NK-92 (cell line): ENCODE measurements around the gene PAQR5.
A peak's percentile ranks its signal among the peaks of the same experiment; 100 is the strongest.

Experiments used
- DNase-seq: peaks from one replicate; lab custom pipeline; 2025; ENCODE audit not compliant: unreplicated experiment; lab: John Stamatoyannopoulos, UW

The PAQR5 gene

GRCh38 chr15:69389426-69389825 lies 90.7 kb downstream of the PAQR5 start:
- no peak for DNase-seq

- no peak for DNase-seq
Observed at GRCh38 chr15:69390575-69390974, 91.9 kb downstream of the PAQR5 start.

GRCh38 chr15:69391046-69391757 lies 92.5 kb downstream of the PAQR5 start:
- DNase-seq = no peak

- DNase-seq = no peak
Observed at GRCh38 chr15:69392352-69392751, 93.6 kb downstream of the PAQR5 start.

DNA sequence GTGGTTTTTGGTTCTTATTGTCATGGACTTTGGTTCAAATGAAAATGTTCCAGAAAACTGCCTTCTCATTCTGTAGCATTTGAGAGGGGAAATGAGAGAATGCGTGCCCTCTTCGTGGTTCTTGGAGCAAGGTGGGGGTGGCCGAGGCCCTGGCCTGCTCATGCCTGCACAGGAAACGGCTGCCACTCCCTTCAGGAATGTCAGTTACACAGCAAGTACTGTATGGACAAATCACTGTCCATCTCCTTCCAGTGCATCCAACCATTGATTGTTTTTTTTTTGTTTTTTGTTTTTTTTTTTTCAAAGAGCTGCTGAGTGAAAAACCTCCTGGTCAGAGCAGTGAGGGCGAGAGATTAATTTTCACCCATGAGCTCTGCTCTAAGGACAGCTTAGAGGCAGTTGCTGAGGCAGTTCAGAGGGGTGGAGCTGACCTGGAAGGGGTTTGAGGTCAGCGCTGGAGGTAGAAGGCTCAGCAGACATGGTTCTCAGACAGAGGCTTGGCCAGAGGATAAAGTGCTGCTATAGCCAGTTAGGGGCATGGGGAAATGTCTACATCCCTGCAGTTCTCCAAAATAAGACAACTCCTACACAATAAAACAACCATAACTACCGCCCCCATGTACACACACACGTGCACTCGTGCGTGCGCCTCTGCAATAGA lies 95.2 kb downstream of the PAQR5 start:
- no peak for DNase-seq

DNA sequence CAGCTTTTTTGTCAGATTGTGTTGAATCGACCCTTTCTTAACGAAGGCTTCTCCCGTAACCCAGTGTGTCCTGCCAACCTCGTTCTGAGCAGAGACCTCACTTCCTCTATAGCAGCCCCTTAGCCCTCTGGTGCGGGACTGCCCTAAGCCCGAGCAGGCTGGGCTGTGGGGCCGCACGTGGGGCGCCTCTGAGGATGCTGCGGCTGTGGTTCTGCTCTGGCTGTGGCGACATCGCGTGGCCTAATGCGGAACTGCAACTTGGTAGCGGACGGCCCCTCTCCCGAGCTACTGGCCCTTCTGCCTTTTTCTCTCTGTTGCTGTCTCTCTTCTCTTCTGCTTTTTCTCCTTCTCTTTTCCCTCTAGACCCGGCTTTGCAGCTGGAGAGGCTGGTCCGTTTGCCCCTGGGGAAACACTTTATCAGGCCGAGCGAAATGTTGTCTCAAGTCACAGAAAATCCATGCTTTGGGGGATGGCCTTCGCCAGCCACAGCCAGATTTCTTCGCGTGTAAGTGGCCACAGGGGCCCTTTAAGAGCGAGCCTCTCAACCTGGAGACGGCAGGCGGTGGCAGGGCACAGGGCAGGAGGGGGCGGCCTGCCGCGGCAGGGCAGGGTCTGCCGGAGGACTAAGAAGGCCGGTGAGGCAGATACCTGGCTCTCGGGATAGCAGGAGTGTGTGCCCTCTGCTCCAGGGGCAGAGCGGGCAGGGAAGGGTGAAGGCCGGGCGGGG lies 96.0 kb downstream of the PAQR5 start:
- DNase-seq = no peak

DNA sequence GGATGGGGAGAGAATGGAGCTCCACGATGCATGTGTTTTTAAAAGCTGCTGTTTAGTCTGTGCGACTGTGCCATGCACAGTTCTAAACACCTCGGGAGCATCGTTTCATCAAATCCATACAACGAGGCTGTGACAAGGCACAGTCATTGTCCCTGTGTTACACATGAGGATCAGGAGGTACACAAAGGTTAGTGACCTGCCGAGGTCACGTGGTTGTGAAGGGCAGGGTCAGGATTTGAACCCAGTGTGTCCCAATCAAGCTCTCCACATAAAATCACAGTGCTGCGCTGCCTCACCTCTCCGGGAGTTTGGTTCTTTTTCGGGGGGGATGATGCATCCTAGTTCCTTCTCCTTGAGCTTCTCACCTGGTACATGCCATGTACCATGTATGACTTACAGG lies 96.7 kb downstream of the PAQR5 start:
- no peak for DNase-seq

- no peak for DNase-seq
Observed at GRCh38 chr15:69395991-69396390, 97.3 kb downstream of the PAQR5 start.

- DNase-seq = no peak
Observed at GRCh38 chr15:69398491-69398891, 99.8 kb downstream of the PAQR5 start.

DNA sequence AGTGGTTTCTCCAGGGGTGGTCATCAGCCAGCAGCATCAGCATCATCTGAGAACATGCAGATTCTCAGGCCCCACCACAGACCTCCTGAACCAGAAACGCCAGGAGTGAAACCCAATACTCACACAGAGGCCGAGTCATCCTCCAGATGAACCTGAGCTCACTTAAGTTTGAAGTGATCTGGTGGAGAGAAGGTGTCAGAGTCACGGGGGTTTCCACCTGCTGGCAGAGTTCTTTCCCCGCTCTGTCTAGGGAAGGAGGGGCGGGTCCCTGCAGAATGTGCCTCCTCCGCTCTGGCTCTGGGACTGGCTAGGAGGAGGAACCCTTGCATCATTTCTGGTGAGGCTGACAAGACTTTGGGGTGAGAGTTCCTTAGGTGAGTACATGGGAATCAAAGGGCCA lies 102.1 kb downstream of the PAQR5 start:
- no peak for DNase-seq

DNA sequence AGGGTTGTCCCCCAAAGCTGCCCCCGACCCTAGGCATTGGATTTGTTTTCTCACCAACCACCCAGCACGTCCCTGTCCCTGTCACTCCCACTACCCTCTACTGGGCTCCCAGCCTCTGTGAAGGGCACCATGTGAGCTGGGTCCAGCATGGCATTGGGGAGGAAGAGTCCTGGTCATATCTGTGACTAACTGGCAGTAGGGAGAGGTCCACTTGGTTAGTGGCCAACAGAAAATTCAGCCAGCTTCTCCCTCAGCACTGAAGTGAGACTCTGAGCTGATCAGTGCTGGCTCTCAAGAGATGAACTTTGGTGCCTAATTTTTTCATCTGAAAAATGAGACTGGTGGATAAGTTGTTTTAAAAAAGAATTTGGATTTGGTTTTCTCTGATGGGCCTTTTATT lies 104.1 kb downstream of the PAQR5 start:
- DNase-seq = no peak

DNA sequence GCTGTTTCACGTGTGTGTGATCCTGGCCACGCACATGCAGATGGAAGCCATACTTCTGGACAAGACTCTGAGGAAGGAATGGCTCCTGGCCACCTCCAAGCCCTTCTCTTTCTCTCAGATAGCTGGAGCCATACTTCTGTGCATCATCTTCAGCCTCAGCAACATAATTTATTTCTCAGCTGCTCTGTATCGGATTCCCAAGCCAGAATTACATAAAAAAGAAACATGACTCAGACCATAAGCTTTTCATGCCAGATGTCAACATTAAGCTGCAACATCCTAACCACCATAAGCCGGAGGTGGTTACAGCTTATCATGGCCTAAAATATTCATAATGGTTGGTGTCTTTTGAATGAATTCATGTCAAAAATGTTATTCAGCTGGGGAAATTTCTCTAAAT lies 104.9 kb downstream of the PAQR5 start:
- no peak for DNase-seq

DNA sequence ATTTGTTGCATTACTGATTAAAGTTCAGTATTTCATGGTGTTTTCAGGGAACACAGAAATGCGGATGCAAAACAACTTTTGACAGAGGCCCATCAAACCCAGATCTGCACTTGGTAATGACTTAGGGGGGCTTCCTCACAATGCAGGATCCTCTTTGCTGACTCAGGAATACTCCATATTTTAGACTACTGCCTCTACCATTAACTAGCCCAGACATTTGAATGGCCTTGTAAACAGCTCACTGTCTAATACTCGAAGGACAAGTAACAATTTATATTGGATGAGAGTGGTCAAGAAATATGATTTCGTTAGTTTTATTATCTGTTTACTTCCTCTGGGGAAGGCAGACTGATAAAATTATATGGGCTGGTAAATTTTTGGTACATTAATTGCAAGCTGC lies 106.4 kb downstream of the PAQR5 start:
- DNase-seq = no peak

DNA sequence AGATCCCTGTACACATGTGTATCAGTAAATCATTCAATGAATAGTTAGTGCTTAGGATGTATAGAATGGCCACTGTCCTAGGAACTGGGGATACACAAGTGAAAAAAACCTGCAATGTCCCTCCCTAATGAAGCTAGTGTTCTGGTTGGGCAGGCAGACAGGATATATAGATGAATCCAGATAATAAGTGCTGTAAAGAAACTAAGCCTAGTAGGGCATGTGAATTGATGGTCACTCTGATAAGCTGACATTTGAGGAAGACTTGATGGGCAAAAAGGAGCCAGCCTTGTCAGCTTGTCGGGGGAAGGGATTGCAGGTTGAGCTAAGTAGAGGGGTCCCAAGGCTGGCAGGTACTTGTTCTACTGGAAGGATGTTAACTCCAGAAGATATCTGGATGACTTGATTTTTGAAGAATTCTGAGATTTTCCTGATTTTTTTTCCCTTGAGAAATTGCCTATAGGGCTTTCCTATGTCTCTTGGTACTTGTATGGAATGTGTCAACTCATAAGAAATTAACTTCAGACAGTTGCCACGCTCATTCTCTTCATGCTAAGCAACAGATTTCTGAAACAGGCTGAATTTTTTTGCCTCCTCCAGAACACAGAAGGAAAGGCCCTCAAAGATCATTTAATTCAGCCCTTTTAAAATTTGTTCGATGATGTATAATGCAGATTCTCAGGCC lies 109.1 kb downstream of the PAQR5 start:
- no peak for DNase-seq

DNA sequence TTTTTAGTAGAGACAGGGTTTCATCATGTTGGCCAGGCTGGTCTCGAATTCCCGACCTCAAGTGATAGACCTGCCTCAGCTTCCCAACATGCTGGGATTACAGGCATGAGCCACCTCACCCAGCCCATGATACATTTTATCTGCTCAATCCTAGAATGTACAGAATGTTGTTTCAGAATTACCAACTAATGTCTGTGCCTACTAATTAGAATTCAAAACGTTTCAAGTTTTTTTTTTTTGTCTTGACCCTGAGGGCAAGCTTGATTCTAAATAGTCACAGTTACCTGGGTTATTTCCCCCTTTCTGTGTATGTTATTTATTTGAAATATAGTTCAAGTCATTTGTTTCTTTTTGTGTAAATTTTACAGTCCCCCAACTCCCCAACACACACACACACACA lies 110.1 kb downstream of the PAQR5 start:
- DNase-seq = no peak

GRCh38 chr15:69410248-69410874 lies 111.6 kb downstream of the PAQR5 start:
- no peak for DNase-seq

DNA sequence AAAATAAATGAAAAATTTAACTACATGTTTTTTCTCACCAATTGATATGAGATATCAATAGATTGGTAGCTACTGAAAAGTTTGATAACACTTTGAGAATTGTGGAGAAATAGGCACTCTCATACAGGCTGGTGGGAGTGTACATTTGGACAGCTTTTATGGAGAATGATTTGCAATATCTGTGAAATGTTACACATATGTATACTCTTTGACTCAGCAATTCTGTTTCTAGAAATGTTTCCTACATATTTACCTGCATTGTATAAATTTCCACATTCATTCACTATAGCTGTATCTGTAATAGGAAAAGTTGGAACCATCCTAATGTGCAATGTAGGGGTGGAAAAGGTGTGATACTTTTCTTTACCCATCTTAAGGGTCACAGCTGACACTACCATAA lies 113.6 kb downstream of the PAQR5 start:
- no peak for DNase-seq

GRCh38 chr15:69412701-69413100 lies 114.0 kb downstream of the PAQR5 start:
- DNase-seq = no peak

- peak; percentile 52 for DNase-seq
Observed at GRCh38 chr15:69413822-69414700, 115.3 kb downstream of the PAQR5 start, which contains the start of gene KIF23. TSS of gene KIF23 (plus strand) at chr15:69414349. CDS start at chr15:69414466, 117 bp downstream.

DNA sequence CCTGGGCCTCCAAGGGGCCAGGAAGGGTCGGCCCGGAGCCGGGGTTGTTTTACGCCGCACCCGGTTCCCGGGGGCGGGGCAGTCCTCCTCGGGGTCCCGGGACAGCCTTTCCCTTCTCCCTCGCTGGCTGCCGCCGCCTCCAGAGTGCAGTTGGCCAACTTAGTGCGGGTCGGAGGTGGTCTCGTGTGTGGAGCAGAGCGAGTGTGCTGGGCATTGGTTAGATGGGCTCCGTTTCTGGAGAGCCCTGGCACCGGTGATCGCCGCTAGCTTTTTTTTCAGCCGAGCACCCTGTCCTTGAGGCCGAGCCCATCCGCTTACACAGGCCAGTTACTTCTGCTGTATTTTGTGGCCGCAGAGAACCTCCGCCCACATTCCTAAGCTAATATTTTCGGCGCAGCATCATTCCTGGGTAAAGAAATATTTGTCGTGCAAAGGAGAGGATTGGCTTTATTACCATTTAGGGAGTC lies 116.0 kb downstream of the PAQR5 start:
- no peak for DNase-seq
